Osteoblast (primary cell): Measurements from ENCODE around the gene TTLL10. TPM values are rescaled to one million over a fixed set of nuclear protein-coding genes. Genes with fewer than 3 reads are reported as not detected.

ENCODE experiments used
- DNase-seq: peaks from one replicate; pipeline ENCODE4 v3.0.0; 2011; ENCODE audit warnings: low spot score, mixed read lengths; ENCODE audit not compliant: insufficient read length; ENCODE audit errors: missing footprints
- H2AFZ ChIP-seq: 2 replicates; pipeline ENCODE4 v1.6.0; 2011; ENCODE audit warnings: mild to moderate bottlenecking, low read length
- H3K27ac ChIP-seq: 2 replicates; pipeline ENCODE4 v1.5.1; 2011; ENCODE audit warnings: mild to moderate bottlenecking, low read depth, low read length, moderate library complexity
- H3K27me3 ChIP-seq: 2 replicates; pipeline ENCODE4 v1.6.0; 2012; ENCODE audit warnings: mild to moderate bottlenecking, control low read depth, inconsistent platforms, low read length, moderate library complexity; ENCODE audit not compliant: insufficient read depth
- H3K36me3 ChIP-seq: 2 replicates; pipeline ENCODE4 v1.5.1; 2011; ENCODE audit warnings: mild to moderate bottlenecking, low read length, control low read depth, moderate library complexity; ENCODE audit not compliant: insufficient read depth
- H3K4me1 ChIP-seq: 2 replicates; pipeline ENCODE4 v1.5.1; 2011; ENCODE audit warnings: mild to moderate bottlenecking, low read length, control low read depth, moderate library complexity; ENCODE audit not compliant: insufficient read depth
- H3K4me2 ChIP-seq: 2 replicates; pipeline ENCODE4 v1.6.0; 2011; ENCODE audit warnings: mild to moderate bottlenecking, low read length; ENCODE audit not compliant: insufficient read depth
- H3K4me3 ChIP-seq: fragments of 200-600 bp; sonication (generic); 3 replicates; pipeline ENCODE4 v1.5.1; 2012; ENCODE audit warnings: mild to moderate bottlenecking, low read length, inconsistent platforms; ENCODE audit not compliant: insufficient read depth
- H3K79me2 ChIP-seq: 2 replicates; pipeline ENCODE4 v1.6.0; 2012; ENCODE audit warnings: mild to moderate bottlenecking, low read length, control low read depth, inconsistent platforms; ENCODE audit not compliant: insufficient read depth
- H3K9me3 ChIP-seq: 2 replicates; pipeline ENCODE4 v1.5.1; 2011; ENCODE audit warnings: low read depth, low read length, control low read depth
- H4K20me1 ChIP-seq: 2 replicates; pipeline ENCODE4 v1.6.0; 2012; ENCODE audit warnings: mild to moderate bottlenecking, low read length, control low read depth; ENCODE audit not compliant: insufficient read depth
- small RNA-seq: library from RNA; depleted of rRNA; stranded (forward); fragments of <200 nt; gene quantifications from one replicate; pipeline ENCODE3, GENCODE V24; 2012
- total RNA-seq: library from RNA; depleted of rRNA; stranded (reverse); fragments of >200 nt; gene quantifications from 2 replicates; pipeline ENCODE4 v1.2.3, GENCODE V29; 2012
- TF ChIP-seq, protein P1 (sequence below): IDR thresholded peaks from 2 replicates; pipeline ENCODE4 v1.5.1; 2011; ENCODE audit warnings: mild to moderate bottlenecking, low read depth, low read length, moderate library complexity; ENCODE audit errors: extremely low read depth

The TTLL10 gene
- total RNA-seq, 1 donor, result not detected

DNA sequence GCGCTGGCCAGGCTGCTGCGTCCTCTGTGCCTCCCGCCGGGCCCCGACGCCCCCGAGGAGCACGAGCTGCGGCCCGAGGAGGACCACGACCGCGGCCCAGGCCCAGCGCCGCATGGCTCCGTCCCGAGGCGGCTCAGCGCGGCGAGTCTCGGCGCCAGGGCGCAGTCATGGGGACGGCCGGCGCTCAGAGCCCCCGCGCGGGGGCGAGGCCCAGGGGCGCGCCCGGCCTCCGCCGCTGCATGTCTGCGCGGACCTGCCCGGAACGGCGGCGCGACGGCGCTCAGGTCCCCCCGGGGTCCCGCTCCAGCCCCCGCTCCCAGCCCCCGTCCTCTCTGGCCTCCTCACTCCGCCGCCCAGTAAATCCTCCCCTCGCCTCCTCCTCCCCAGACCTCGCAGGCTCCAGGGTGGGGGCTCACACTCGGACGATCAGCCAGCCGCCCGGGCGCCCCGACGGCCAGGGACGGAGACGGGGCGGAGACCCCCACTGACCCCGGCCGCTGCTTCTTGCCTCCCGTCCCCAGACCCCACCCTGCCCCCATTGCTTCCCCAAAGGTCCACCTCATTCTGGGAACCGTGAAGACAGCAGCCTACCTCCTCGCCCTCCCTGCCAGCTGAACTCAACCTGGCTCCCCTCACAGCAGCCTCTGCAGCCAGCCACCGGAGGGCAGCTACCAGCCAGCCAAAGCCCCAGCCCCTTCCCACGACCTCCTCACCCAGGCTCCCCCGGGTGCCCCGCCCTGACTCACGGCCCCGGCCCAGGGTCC lies 73.1 kb downstream of the TTLL10 start, which contains the start of gene C1QTNF12:
Gene C1QTNF12, minus strand, starts transcription at position 146 of the 764 bp plus-strand sequence. Its CDS starts 32 bp downstream, at position 114.
- peak; percentile 92 for DNase-seq
- TF ChIP-seq, protein P1, sequence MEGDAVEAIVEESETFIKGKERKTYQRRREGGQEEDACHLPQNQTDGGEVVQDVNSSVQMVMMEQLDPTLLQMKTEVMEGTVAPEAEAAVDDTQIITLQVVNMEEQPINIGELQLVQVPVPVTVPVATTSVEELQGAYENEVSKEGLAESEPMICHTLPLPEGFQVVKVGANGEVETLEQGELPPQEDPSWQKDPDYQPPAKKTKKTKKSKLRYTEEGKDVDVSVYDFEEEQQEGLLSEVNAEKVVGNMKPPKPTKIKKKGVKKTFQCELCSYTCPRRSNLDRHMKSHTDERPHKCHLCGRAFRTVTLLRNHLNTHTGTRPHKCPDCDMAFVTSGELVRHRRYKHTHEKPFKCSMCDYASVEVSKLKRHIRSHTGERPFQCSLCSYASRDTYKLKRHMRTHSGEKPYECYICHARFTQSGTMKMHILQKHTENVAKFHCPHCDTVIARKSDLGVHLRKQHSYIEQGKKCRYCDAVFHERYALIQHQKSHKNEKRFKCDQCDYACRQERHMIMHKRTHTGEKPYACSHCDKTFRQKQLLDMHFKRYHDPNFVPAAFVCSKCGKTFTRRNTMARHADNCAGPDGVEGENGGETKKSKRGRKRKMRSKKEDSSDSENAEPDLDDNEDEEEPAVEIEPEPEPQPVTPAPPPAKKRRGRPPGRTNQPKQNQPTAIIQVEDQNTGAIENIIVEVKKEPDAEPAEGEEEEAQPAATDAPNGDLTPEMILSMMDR, result no peak
- Histone ChIP-seq H4K20me1 (peaks cover 8% of the 10 kb centered on the region), H3K79me2 (no peaks in the 10 kb centered on the region), H3K27me3 (no peaks in the 10 kb centered on the region), H3K9me3 (no peaks in the 10 kb centered on the region), H3K4me1 (no peaks in the 10 kb centered on the region), H3K36me3 (no peaks in the 10 kb centered on the region), H3K4me2 (no peak within 1 kb of the TSS), H3K4me3 (peak within 1 kb of the TSS; percentile 22), H2AFZ (no peak within 1 kb of the TSS), H3K27ac (no peak within 1 kb of the TSS)

DNA sequence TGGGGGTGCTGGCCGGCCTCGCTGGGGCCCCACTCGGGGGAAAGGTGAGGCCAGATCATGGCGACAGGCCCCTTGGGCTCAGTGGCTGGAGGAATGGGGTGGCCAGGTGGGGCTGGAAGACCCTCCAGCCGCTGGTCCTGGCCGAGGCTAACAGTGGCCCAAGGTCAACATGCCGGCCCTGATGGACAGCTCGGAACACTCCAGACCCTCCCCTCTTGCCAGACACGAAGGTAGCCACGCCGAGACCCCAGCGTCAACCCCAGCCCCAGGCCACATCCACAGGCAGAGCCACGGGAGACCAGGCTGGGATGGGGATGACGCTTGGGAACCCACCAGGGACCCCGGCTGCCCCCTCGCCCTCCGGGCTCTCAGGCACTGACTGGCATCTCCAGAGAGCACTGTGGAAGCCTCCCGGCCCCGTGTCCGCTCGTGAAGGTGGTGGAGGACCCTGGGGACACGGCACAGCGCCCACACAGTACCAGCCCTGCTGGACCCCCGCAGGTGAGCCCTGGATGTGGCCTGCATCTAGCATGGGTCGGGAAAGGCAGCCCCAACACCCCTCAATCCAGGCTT lies 73.7 kb downstream of the TTLL10 start:
- no peaks in the 10 kb centered on the region for H3K4me1 ChIP-seq
- H3K4me2 ChIP-seq, result no peak overlapping the region
- no peaks in the 10 kb centered on the region for H3K27me3 ChIP-seq
- H3K27ac ChIP-seq, result no peak overlapping the region
- H3K9me3 ChIP-seq, result no peaks in the 10 kb centered on the region
- no peak overlapping the region for H3K4me3 ChIP-seq
- TF ChIP-seq, protein P1, result no peak
- peaks cover 2% of the 10 kb centered on the region for H3K36me3 ChIP-seq
- peaks cover 8% of the 10 kb centered on the region for H4K20me1 ChIP-seq
- DNase-seq, result peak; percentile 88
- H3K79me2 ChIP-seq, result no peaks in the 10 kb centered on the region
- no peak overlapping the region for H2AFZ ChIP-seq

Small RNA genes within 50 kb of the gene (small RNA-seq; reads per million reads assigned to genes)
- 1.3 reads per million, percentile 42 among the genes with 10 or more reads in this experiment for gene MIR200A
- gene MIR200B, result 1.4 reads per million, percentile 48 among the genes with 10 or more reads in this experiment
- gene MIR429, result not detected

Other genes with a start within 250 kb of the TTLL10 start
- 7.7 and 8.3 TPM in 2 replicates for gene SAMD11, start 250.0 kb upstream of the TTLL10 start, total RNA-seq
- 47.7 and 47.8 TPM in 2 replicates for gene NOC2L, start 214.6 kb upstream of the TTLL10 start, total RNA-seq
- gene KLHL17, start 213.3 kb upstream of the TTLL10 start, total RNA-seq, result 5.4 and 6.2 TPM in 2 replicates
- gene PLEKHN1, start 207.4 kb upstream of the TTLL10 start, total RNA-seq, result 0.36 and 0.88 TPM in 2 replicates
- gene PERM1, start 191.8 kb upstream of the TTLL10 start, total RNA-seq, result not detected in 2 replicates
- 0.29 and 0.72 TPM in 2 replicates for gene HES4, start 173.8 kb upstream of the TTLL10 start, total RNA-seq
- gene ISG15, start 160.4 kb upstream of the TTLL10 start, total RNA-seq, result 55.4 and 90.5 TPM in 2 replicates
- gene AGRN, start 153.8 kb upstream of the TTLL10 start, total RNA-seq, result 14.7 and 30.0 TPM in 2 replicates
- not detected in 2 replicates for gene RNF223, start 99.6 kb upstream of the TTLL10 start, total RNA-seq
- 5.4 and 8.5 TPM in 2 replicates for gene C1orf159, start 57.8 kb upstream of the TTLL10 start, total RNA-seq
- gene TNFRSF18, start 32.7 kb downstream of the TTLL10 start, total RNA-seq, result 0.29 TPM in 1 of 2 replicates, not detected in the other
- gene TNFRSF4, start 40.3 kb downstream of the TTLL10 start, total RNA-seq, result under 0.01 TPM in 1 of 2 replicates, not detected in the other
- 136 and 151 TPM in 2 replicates for gene SDF4, start 58.1 kb downstream of the TTLL10 start, total RNA-seq
- 26.5 and 29.7 TPM in 2 replicates for gene B3GALT6, start 58.4 kb downstream of the TTLL10 start, total RNA-seq
- gene C1QTNF12, start 72.8 kb downstream of the TTLL10 start, total RNA-seq, result 0.36 and 0.59 TPM in 2 replicates
- 31.2 and 32.6 TPM in 2 replicates for gene UBE2J2, start 100.0 kb downstream of the TTLL10 start, total RNA-seq
- 0.59 and 1.1 TPM in 2 replicates for gene SCNN1D, start 106.6 kb downstream of the TTLL10 start, total RNA-seq
- gene ACAP3, start 134.1 kb downstream of the TTLL10 start, total RNA-seq, result 31.2 and 46.7 TPM in 2 replicates
- 19.4 and 29.3 TPM in 2 replicates for gene PUSL1, start 134.7 kb downstream of the TTLL10 start, total RNA-seq
- gene INTS11, start 150.8 kb downstream of the TTLL10 start, total RNA-seq, result 53.3 and 59.7 TPM in 2 replicates
- gene CPTP, start 150.9 kb downstream of the TTLL10 start, total RNA-seq, result 12.7 and 13.8 TPM in 2 replicates
- under 0.01 TPM in 2 replicates for gene TAS1R3, start 157.4 kb downstream of the TTLL10 start, total RNA-seq
- gene DVL1, start 175.5 kb downstream of the TTLL10 start, total RNA-seq, result 73.5 and 81.9 TPM in 2 replicates
- gene MXRA8, start 184.7 kb downstream of the TTLL10 start, total RNA-seq, result 689 and 735 TPM in 2 replicates
- gene AURKAIP1, start 201.3 kb downstream of the TTLL10 start, total RNA-seq, result 64.8 and 74.6 TPM in 2 replicates
- 138 and 139 TPM in 2 replicates for gene CCNL2, start 225.5 kb downstream of the TTLL10 start, total RNA-seq
- 53.9 and 58.9 TPM in 2 replicates for gene MRPL20, start 233.4 kb downstream of the TTLL10 start, total RNA-seq
- gene ANKRD65, start 247.4 kb downstream of the TTLL10 start, total RNA-seq, result 1.2 and 1.8 TPM in 2 replicates